GM21423 (cell line): ENCODE data around the gene CACNB4.

Source experiments
- ATAC-seq: cut with Tn5 transposase; IDR thresholded peaks from one replicate; pipeline ENCODE4 v1.9.1; 2021; ENCODE audit warnings: mild to moderate bottlenecking, moderate library complexity; ENCODE audit not compliant: unreplicated experiment

The CACNB4 gene

GRCh38 chr2:151792589-151792988 is 306.3 kb downstream of the CACNB4 start:
- ATAC-seq: no peak

DNA sequence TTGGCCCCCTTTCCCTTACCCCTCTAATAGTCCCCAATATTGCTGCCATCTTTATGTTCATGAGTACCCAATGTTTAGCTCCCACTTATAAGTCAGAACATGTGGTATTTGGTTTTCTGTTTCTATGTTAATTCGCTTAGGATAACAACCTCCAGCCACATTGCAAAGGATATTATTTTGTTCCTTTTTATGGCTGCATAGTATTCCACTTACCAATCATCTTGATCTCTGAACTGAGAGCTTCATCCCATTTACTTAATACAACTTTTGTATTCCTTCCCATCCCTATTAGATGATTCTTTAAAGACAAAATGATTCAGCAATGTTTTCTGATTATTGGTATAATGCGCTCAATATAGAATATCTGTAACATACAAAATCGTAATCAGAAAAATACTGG is 307.3 kb downstream of the CACNB4 start:
- ATAC-seq: no peak

- no peak for ATAC-seq
These were observed 308.2 kb downstream of the CACNB4 start for GRCh38 chr2:151790689-151791088.

DNA sequence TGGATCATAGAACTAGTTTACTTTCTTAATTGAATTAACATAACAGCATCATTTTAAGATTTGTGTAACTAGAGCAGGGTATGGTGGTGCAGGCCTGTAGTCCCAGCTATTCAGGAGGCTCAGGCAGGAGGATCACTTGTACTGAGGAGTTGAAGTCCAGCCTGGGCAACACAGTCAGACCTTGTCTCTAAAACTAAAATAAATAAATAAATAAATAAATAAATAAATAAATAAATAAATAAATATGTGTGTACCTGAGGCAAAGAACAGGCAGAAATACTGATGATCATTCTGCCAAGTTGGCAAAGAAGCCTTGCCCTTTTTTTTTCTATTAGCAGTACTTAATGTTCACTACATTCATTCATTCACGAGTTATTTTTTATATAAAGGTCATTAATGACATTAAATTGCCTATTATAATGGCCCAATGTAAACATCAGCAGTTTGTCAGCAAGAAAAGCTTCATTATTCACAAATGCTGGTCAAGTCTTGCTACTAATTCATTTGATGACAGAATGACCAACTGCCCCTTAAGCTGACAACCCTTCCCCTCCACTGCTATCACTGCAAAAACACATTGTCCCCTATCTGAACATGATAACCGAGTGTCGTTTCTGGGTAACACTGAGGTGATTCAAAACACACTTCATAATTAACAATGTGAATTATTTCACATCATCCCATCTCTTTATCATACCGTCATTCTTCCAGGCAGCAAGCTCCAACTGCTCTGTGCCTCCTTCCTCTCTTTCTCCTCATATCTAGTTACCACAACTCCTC is 309.6 kb downstream of the CACNB4 start:
- no peak for ATAC-seq

- ATAC-seq: no peak
These were observed 312.4 kb downstream of the CACNB4 start for GRCh38 chr2:151786483-151786882.

DNA sequence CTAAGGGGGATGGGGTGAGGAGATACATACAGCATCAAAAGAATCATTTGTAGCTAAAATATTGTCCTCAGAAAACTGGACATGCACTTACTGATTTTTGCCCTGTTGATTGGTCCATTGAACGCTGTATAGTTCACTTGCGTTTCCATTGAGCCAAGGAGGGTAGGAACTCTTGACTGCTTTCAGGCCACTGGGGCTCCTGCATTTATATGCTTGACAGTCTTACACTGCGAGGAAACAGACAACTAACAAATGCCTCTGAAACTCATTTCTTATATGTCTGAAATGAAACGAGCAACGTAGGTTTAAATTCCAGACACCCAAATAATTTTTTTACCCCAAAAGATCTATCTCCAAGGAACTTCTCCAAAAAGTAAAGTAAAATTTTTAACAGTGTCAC is 312.8 kb downstream of the CACNB4 start:
- ATAC-seq: no peak

DNA sequence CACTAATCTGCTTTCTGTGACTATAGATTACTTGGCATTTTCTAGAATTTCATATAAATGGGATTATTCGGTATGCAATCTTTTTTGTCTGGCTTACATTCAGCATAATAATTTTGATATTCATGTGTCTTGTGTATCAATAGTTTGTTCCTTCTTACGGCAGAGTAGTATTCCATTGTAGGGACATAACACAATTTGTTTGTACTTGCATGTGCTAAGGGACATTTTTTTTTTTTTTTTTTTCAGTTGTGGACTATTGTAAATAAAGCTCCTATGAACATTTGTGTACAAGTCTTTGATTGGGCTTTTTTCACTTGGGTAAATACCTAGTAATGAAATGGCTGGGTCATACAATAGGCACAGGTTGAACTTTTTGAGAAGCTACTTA is 315.7 kb downstream of the CACNB4 start:
- no peak for ATAC-seq
